ENCODE results near the gene FCRL5. TPM values are rescaled to one million over a fixed set of nuclear protein-coding genes. Genes with fewer than 3 reads are reported as not detected.
A peak's percentile ranks its signal among the peaks of the same experiment; 100 is the strongest.

Gene FCRL5
- total and polyA plus RNA-seq, 10 of the 15 experiments (the other 5 are each of a cell fraction or from before 2014, with no cell fraction given): 1.1 to 136 (median 7.0) TPM

GRCh38 chr1:157562515-157562914, 10.2 kb upstream of the FCRL5 start (continued):
- TF ChIP-seq BHLHE40 (IDR thresholded peaks at IDR 0.05; ENCODE audit: borderline replicate concordance in 1 of 2, low read depth in 2 of 2, low read length in 1 of 2) (0 out of 4 replicates have a peak, but pooled peaks of 1 of the 2 experiments have one; percentile 42), YBX1 (IDR thresholded peaks at IDR 0.05) (no peak), GATAD2B (conservative IDR thresholded peaks at IDR 0.05; ENCODE audit: low read depth) (peak; percentile 41; the same call in 1 of the 2 replicates), CREB1 (IDR thresholded peaks at IDR 0.05; ENCODE audit: low read depth) (no peak), IRF4 (IDR thresholded peaks at IDR 0.05; ENCODE audit: low read depth, low read length) (no peak), PAX5 (IDR thresholded peaks at IDR 0.05; ENCODE audit: borderline replicate concordance, low read depth, low read length) (no peak), TCF12 (IDR thresholded peaks at IDR 0.05; ENCODE audit: low read depth, low read length) (peak; percentile 46; the same call in 1 of the 2 replicates), HCFC1 (IDR thresholded peaks at IDR 0.05; ENCODE audit: low read length) (no peak), RAD21 (IDR thresholded peaks at IDR 0.05; ENCODE audit: insufficient read depth, low read depth, low read length) (no peak), ZNF217 (IDR thresholded peaks at IDR 0.05) (0 out of 2 replicates have a peak, but pooled peaks have one; percentile 59), ASH2L (IDR thresholded peaks at IDR 0.05; ENCODE audit: borderline replicate concordance, low read depth) (no peak), ZNF207 (IDR thresholded peaks at IDR 0.05; ENCODE audit: borderline replicate concordance) (no peak), MTA2 (IDR thresholded peaks at IDR 0.05; ENCODE audit: low read depth) (peak; percentile 83), MEF2A (IDR thresholded peaks at IDR 0.05; ENCODE audit: insufficient read depth, low read depth, low read length) (peak; percentile 98), SREBF1 (IDR thresholded peaks at IDR 0.05; ENCODE audit: low read length) (no peak), E4F1 (IDR thresholded peaks at IDR 0.05; ENCODE audit: borderline replicate concordance, partially characterized antibody) (no peak), GABPA (IDR thresholded peaks at IDR 0.05; ENCODE audit: low read depth) (no peak), RFX5 (IDR thresholded peaks at IDR 0.05; ENCODE audit: low read depth, low read length) (no peak), SREBF2 (IDR thresholded peaks at IDR 0.05; ENCODE audit: low read length) (no peak)
- TF ChIP-seq, protein P1, sequence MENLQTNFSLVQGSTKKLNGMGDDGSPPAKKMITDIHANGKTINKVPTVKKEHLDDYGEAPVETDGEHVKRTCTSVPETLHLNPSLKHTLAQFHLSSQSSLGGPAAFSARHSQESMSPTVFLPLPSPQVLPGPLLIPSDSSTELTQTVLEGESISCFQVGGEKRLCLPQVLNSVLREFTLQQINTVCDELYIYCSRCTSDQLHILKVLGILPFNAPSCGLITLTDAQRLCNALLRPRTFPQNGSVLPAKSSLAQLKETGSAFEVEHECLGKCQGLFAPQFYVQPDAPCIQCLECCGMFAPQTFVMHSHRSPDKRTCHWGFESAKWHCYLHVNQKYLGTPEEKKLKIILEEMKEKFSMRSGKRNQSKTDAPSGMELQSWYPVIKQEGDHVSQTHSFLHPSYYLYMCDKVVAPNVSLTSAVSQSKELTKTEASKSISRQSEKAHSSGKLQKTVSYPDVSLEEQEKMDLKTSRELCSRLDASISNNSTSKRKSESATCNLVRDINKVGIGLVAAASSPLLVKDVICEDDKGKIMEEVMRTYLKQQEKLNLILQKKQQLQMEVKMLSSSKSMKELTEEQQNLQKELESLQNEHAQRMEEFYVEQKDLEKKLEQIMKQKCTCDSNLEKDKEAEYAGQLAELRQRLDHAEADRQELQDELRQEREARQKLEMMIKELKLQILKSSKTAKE (IDR thresholded peaks at IDR 0.05; ENCODE audit: low read depth, poor library complexity, severe bottlenecking): no peak
- TF ChIP-seq, protein P2, sequence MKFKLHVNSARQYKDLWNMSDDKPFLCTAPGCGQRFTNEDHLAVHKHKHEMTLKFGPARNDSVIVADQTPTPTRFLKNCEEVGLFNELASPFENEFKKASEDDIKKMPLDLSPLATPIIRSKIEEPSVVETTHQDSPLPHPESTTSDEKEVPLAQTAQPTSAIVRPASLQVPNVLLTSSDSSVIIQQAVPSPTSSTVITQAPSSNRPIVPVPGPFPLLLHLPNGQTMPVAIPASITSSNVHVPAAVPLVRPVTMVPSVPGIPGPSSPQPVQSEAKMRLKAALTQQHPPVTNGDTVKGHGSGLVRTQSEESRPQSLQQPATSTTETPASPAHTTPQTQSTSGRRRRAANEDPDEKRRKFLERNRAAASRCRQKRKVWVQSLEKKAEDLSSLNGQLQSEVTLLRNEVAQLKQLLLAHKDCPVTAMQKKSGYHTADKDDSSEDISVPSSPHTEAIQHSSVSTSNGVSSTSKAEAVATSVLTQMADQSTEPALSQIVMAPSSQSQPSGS (IDR thresholded peaks at IDR 0.05; ENCODE audit: low read length): peak; percentile 53; the same call in 1 of the 2 replicates
- TF ChIP-seq, protein P3, sequence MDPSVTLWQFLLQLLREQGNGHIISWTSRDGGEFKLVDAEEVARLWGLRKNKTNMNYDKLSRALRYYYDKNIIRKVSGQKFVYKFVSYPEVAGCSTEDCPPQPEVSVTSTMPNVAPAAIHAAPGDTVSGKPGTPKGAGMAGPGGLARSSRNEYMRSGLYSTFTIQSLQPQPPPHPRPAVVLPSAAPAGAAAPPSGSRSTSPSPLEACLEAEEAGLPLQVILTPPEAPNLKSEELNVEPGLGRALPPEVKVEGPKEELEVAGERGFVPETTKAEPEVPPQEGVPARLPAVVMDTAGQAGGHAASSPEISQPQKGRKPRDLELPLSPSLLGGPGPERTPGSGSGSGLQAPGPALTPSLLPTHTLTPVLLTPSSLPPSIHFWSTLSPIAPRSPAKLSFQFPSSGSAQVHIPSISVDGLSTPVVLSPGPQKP (IDR thresholded peaks at IDR 0.05; ENCODE audit: low read depth, low read length): no peak; the same call in 1 of the 2 replicates
- TF ChIP-seq, protein P4, sequence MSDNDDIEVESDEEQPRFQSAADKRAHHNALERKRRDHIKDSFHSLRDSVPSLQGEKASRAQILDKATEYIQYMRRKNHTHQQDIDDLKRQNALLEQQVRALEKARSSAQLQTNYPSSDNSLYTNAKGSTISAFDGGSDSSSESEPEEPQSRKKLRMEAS (IDR thresholded peaks at IDR 0.05; ENCODE audit: low read depth, low read length): no peak

Measured in GM12878 (cell line).